Hematopoietic multipotent progenitor cell treated with erythropoietin and hydrocortisone succinate and interleukin-3 and kit ligand, for 6 days (in vitro differentiated cells): ENCODE measurements around the gene KATNIP.

Experiments
- DNase-seq: peaks from one replicate; pipeline ENCODE4 v3.0.0-alpha.2; 2015

KATNIP gene

GRCh38 chr16:27585200-27585599 is 35.3 kb downstream of the KATNIP start:
- DNase-seq: no peak

GRCh38 chr16:27586711-27587110 is 36.8 kb downstream of the KATNIP start:
- no peak for DNase-seq

GRCh38 chr16:27588057-27588456 is 38.1 kb downstream of the KATNIP start:
- no peak for DNase-seq

- DNase-seq: no peak
These were observed 41.9 kb downstream of the KATNIP start for GRCh38 chr16:27591837-27592236.

GRCh38 chr16:27595475-27595874 is 45.5 kb downstream of the KATNIP start:
- no peak for DNase-seq

GRCh38 chr16:27595993-27596392 is 46.0 kb downstream of the KATNIP start:
- DNase-seq: no peak

- no peak for DNase-seq
These were observed 46.5 kb downstream of the KATNIP start for GRCh38 chr16:27596411-27596810.

- no peak for DNase-seq
These were observed 47.4 kb downstream of the KATNIP start for GRCh38 chr16:27597361-27597760.

- no peak for DNase-seq
These were observed 48.3 kb downstream of the KATNIP start for GRCh38 chr16:27598220-27598619.

GRCh38 chr16:27598931-27599565 is 49.1 kb downstream of the KATNIP start:
- DNase-seq: no peak

- DNase-seq: no peak
These were observed 49.7 kb downstream of the KATNIP start for GRCh38 chr16:27599606-27600005.
